Fibroblast of the aortic adventitia (primary cell): ENCODE measurements around the gene SAA4. TPM values are rescaled to one million over a fixed set of nuclear protein-coding genes. Genes with fewer than 3 reads are reported as not detected.
"Not testable (repeated sequence)": the region's sequence is repeated elsewhere in the genome, so short reads cannot be mapped to it uniquely, and the experiment has no call there.

Source experiments
- DNase-seq: peaks from one replicate; pipeline ENCODE4 v3.0.0-alpha.2; 2010; ENCODE audit warnings: low read depth
- H3K4me3 ChIP-seq: 2 replicates; pipeline ENCODE4 v1.5.1; 2011; ENCODE audit warnings: low read depth, mild to moderate bottlenecking, control low read depth, low read length, moderate library complexity
- total RNA-seq: library from RNA; depleted of rRNA; stranded (reverse); fragments of >200 nt; gene quantifications from 2 replicates; pipeline ENCODE4 v1.2.3, GENCODE V29; 2012; ENCODE audit warnings: low replicate concordance
- TF ChIP-seq, protein P1 (sequence below): IDR thresholded peaks from 2 replicates; pipeline ENCODE4 v1.5.1; 2011; ENCODE audit warnings: mild to moderate bottlenecking, low read length, control low read depth, inconsistent platforms; ENCODE audit not compliant: insufficient read depth

Gene SAA4
- total RNA-seq, 1 donor: 0.27 TPM

DNA sequence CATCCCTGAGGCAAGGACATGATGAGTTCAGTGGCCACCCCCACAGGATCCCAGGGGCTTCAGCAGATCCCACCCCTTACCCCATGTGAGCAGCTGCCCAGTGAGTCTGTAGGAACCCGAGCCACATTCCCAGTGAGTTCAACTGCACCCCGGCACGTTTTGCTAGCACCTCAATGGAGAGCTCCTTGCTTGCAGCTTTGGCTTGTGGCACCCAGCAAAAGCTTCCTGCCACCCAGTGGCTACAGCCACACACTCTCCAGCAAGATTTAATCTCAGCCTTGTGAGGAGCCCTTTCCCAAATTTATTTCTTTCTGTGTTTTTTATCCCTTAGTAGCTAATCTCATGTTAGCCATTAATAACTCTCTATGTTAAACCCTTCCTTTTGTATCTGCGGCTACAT, 33.5 kb upstream of the SAA4 start:
- no peak for DNase-seq
- TF ChIP-seq, protein P1, sequence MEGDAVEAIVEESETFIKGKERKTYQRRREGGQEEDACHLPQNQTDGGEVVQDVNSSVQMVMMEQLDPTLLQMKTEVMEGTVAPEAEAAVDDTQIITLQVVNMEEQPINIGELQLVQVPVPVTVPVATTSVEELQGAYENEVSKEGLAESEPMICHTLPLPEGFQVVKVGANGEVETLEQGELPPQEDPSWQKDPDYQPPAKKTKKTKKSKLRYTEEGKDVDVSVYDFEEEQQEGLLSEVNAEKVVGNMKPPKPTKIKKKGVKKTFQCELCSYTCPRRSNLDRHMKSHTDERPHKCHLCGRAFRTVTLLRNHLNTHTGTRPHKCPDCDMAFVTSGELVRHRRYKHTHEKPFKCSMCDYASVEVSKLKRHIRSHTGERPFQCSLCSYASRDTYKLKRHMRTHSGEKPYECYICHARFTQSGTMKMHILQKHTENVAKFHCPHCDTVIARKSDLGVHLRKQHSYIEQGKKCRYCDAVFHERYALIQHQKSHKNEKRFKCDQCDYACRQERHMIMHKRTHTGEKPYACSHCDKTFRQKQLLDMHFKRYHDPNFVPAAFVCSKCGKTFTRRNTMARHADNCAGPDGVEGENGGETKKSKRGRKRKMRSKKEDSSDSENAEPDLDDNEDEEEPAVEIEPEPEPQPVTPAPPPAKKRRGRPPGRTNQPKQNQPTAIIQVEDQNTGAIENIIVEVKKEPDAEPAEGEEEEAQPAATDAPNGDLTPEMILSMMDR: no peak
- no peak overlapping the region for H3K4me3 ChIP-seq

DNA sequence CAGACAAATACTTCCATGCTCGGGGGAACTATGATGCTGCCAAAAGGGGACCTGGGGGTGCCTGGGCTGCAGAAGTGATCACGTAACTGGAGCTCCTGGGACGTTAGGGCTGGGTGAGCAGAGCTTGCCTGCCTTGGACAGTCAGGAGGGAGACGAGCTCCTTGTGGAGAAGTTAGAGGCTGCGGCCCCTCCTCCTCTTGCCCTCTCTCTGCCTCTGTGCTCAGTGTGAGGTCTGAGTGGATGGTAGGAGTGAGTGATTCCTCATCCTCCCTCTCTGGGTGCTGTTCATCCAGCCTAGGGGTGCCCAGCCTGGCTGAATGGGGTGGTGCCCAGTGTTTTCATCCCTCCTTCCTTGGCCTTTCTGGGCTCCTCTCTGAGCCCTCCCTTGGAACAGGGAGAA, 32.6 kb upstream of the SAA4 start:
- not testable (repeated sequence) for H3K4me3 ChIP-seq

DNA sequence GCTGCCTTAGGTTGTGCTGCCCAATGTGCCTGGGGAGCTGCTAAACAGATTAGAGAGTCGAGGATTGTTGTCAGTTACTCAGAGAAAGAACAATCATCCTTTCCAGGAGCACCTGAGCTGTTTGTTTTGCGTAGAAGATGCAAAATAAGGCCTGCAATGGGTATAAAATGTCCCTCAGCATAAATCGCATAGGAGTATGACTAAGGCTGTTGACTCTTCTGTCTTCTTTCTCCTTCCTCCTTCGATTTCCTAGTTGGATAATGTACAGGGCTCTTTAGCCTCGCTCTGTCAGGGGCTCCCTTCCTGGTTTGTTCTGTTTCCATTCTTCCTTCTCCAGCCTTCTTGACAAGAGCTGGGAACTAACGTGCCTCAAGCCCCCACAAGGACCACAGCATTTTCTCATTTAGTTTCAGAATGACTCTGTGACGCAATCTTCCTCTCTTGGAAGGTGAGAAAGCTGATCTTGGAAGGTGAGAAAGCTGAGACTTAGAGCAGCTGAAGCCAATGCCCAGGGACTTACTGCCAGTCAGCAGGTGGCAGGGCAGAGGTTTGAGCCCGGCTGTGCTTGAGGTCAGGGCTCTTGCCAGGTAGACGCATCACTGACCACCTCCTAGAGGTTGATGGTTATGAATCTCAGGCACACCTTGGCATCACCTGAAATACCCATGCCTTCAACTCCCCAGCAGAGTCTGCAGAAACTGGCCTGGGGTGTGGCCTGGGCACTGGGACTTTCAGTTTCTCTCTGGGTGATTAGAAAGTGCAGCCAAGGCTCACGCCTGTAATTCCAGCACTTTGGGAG, 30.9 kb upstream of the SAA4 start:
- H3K4me3 ChIP-seq, DNase-seq: not testable (repeated sequence)

More for the DNA sequence above, 32.6 kb upstream of the SAA4 start:
- DNase-seq: not testable (repeated sequence)

DNA sequence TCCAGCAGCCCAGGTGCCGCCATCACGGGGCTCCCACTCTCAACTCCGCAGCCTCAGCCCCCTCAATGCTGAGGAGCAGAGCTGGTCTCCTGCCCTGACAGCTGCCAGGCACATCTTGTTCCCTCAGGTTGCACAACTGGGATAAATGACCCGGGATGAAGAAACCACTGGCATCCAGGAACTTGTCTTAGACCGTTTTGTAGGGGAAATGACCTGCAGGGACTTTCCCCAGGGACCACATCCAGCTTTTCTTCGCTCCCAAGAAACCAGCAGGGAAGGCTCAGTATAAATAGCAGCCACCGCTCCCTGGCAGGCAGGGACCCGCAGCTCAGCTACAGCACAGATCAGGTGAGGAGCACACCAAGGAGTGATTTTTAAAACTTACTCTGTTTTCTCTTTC, 29.3 kb upstream of the SAA4 start, which contains the start of gene SAA1:
Gene SAA1, plus strand, starts transcription at position 316 of the 400 bp plus-strand sequence. CDS start 624 bp downstream, outside the sequence.
- DNase-seq: no peak
- no peak within 1 kb of the TSS for H3K4me3 ChIP-seq
- TF ChIP-seq, protein P1: no peak

DNA sequence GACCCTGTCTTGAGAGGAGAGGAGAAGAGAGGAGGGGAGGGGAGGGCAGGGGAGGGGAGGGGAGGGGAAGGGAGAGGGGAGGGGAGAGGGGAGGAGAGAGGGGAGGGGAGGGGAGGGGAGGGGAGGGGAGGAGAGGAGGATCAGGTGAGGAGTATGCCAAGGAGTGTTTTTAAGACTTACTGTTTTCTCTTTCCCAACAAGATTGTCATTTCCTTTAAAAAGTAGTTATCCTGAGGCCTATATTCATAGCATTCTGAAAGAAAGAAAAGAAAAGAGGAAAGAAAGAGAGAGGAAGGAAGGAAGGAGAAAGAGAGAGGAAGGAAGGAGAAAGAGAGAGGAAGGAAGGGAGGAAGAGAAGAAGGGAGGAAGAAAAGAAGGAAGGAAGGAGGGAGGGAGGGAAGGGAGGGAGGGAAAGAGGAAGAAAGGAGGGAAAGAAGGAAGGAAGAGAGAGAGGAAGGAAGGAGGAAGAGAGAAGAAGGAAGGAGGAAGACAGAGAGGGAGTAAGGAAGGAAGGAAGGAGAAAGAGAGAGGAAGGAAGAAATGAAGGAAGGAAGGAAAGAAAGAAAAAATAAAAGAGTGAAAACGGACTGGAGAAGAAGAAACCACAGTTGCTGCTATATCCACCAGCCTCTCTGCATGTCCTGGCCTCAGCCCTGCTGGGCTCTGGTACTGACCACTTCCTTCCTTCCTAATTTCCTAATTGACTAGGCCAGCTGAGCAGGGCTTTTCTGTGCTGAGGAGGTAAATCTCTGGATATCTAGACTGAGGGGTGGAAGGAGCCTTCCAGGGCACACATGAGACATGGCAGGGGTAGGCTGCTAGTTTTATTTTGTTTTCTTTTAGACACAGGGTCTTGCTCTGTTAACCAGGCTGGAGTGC, 28.3 kb upstream of the SAA4 start:
- no peak overlapping the region for H3K4me3 ChIP-seq
- TF ChIP-seq, protein P1: no peak
- DNase-seq: no peak

DNA sequence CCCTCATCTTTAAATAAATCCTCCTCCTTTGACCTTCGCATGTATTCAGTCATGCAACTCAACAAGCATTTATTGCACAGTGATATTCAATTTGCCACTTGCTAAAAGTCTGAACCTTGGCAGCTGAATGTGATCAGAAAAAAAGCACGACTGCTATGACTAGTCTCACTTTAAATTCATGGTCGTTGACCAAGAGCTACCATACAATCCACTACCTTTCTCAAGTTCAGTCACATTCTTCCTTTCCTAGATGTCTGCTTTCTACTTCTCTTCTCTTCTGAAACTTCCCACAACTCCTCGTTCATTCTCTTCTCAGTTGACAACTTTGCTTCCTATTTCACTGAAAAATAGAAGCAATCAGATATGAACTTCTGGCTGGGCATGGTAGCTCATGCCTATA, 27.4 kb upstream of the SAA4 start:
- no peak for DNase-seq
- TF ChIP-seq, protein P1: no peak
- H3K4me3 ChIP-seq: no peak overlapping the region

DNA sequence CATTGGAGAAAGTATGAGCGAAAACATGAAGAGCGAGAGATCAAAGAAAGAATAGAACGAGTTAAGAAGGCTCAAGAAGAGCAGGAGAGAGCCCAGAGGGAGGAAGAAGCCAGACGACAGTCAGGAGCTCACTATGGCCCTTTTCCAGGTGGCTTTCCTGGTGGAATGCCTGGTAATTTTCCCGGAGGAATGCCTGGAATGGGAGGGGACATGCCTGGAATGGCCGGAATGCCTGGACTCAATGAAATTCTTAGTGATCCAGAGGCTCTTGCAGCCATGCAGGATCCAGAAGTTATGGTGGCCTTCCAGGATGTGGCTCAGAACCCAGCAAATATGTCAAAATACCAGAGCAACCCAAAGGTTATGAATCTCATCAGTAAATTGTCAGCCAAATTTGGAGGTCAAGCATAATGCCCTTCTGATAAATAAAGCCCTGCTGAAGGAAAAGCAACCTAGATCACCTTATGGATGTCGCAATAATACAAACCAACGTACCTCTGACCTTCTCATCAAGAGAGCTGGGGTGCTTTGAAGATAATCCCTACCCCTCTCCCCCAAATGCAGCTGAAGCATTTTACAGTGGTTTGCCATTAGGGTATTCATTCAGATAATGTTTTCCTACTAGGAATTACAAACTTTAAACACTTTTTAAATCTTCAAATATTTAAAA, 26.2 kb upstream of the SAA4 start:
- H3K4me3 ChIP-seq: not testable (repeated sequence)
- peak; percentile 25 for DNase-seq

DNA sequence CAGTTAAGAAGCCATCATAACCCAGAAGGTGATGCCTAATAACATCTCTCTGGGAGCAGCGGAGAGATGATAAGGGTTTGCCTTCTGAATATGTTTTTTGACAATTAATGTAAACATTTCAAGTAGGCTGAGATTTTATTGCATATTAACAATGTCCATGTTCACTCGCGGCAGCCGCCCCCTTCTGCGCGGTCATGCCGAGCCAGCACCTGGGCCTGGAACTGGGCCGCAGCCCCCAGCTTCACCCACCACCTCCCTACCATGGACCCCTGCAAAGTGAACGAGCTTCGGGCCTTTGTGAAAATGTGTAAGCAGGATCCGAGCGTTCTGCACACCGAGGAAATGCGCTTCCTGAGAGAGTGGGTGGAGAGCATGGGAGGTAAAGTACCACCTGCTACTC, 25.1 kb upstream of the SAA4 start:
- TF ChIP-seq, protein P1: no peak
- no peak for DNase-seq
- no peak overlapping the region for H3K4me3 ChIP-seq
